Measurements from ENCODE around the gene ROPN1B.
"Not testable (repeated sequence)": the region's sequence is repeated elsewhere in the genome, so short reads cannot be mapped to it uniquely, and the experiment has no call there.

Gene ROPN1B

GRCh38 chr3:125928771-125929545 is 40.0 kb upstream of the ROPN1B start:
- not testable (repeated sequence) for H3K27ac ChIP-seq, H3K79me2 ChIP-seq

GRCh38 chr3:125929765-125930164 is 39.2 kb upstream of the ROPN1B start:
- not testable (repeated sequence) for H3K9ac ChIP-seq; H3K4me3 ChIP-seq (ENCODE audit: low read depth, low read length); H3K4me1 ChIP-seq; H3K27me3 ChIP-seq (ENCODE audit: control insufficient read depth, insufficient read depth, low read length); H2AFZ ChIP-seq; H3K9me3 ChIP-seq (ENCODE audit: control insufficient read depth, low read length); H3K79me2 ChIP-seq; H3K4me2 ChIP-seq (ENCODE audit: low read length); H3K27ac ChIP-seq; H3K36me3 ChIP-seq (ENCODE audit: control insufficient read depth, insufficient read depth, low read length)

More at GRCh38 chr3:125928771-125929545, 40.0 kb upstream of the ROPN1B start:
- peak overlapping the region; percentile 53 for H2AFZ ChIP-seq
- not testable (repeated sequence) for H3K9me3 ChIP-seq (ENCODE audit: control insufficient read depth, low read length); H3K9ac ChIP-seq; H3K27me3 ChIP-seq (ENCODE audit: control insufficient read depth, insufficient read depth, low read length); H3K4me2 ChIP-seq (ENCODE audit: low read length); H3K4me3 ChIP-seq (ENCODE audit: low read depth, low read length); H3K36me3 ChIP-seq (ENCODE audit: control insufficient read depth, insufficient read depth, low read length); H3K4me1 ChIP-seq
- TF ChIP-seq CTCF (IDR thresholded peaks at IDR 0.05), result peak; percentile 49

GRCh38 chr3:125931355-125931880 is 37.6 kb upstream of the ROPN1B start:
- not testable (repeated sequence) for H3K27me3 ChIP-seq (ENCODE audit: control insufficient read depth, insufficient read depth, low read length); H3K79me2 ChIP-seq; H3K27ac ChIP-seq; H3K9me3 ChIP-seq (ENCODE audit: control insufficient read depth, low read length); H3K9ac ChIP-seq; H2AFZ ChIP-seq; H3K4me1 ChIP-seq; H3K36me3 ChIP-seq (ENCODE audit: control insufficient read depth, insufficient read depth, low read length); H3K4me3 ChIP-seq (ENCODE audit: low read depth, low read length); H3K4me2 ChIP-seq (ENCODE audit: low read length)

GRCh38 chr3:125933397-125934173 is 35.4 kb upstream of the ROPN1B start:
- H3K4me1 ChIP-seq; H3K4me2 ChIP-seq (ENCODE audit: low read length); H3K9me3 ChIP-seq (ENCODE audit: control insufficient read depth, low read length); H3K36me3 ChIP-seq (ENCODE audit: control insufficient read depth, insufficient read depth, low read length); H3K4me3 ChIP-seq (ENCODE audit: low read depth, low read length); H3K9ac ChIP-seq; H2AFZ ChIP-seq; H3K27ac ChIP-seq; H3K27me3 ChIP-seq (ENCODE audit: control insufficient read depth, insufficient read depth, low read length); H3K79me2 ChIP-seq: not testable (repeated sequence)

- not testable (repeated sequence) for H3K27ac ChIP-seq; H3K4me3 ChIP-seq (ENCODE audit: low read depth, low read length); H3K9me3 ChIP-seq (ENCODE audit: control insufficient read depth, low read length); H3K4me2 ChIP-seq (ENCODE audit: low read length); H3K79me2 ChIP-seq; H3K36me3 ChIP-seq (ENCODE audit: control insufficient read depth, insufficient read depth, low read length); H3K27me3 ChIP-seq (ENCODE audit: control insufficient read depth, insufficient read depth, low read length); H3K9ac ChIP-seq; H3K4me1 ChIP-seq; H2AFZ ChIP-seq
Observed at GRCh38 chr3:125935252-125935874, 33.6 kb upstream of the ROPN1B start.

- not testable (repeated sequence) for H3K27ac ChIP-seq; H3K79me2 ChIP-seq; H2AFZ ChIP-seq; H3K4me2 ChIP-seq (ENCODE audit: low read length); H3K9ac ChIP-seq; H3K4me1 ChIP-seq; H3K27me3 ChIP-seq (ENCODE audit: control insufficient read depth, insufficient read depth, low read length); H3K9me3 ChIP-seq (ENCODE audit: control insufficient read depth, low read length); H3K36me3 ChIP-seq (ENCODE audit: control insufficient read depth, insufficient read depth, low read length); H3K4me3 ChIP-seq (ENCODE audit: low read depth, low read length)
- peak; percentile 17 for TF ChIP-seq CTCF (IDR thresholded peaks at IDR 0.05)
Observed at GRCh38 chr3:125936210-125936815, 32.7 kb upstream of the ROPN1B start.

GRCh38 chr3:125936891-125937290 is 32.1 kb upstream of the ROPN1B start:
- H3K9me3 ChIP-seq (ENCODE audit: control insufficient read depth, low read length); H3K27me3 ChIP-seq (ENCODE audit: control insufficient read depth, insufficient read depth, low read length); H3K4me1 ChIP-seq; H3K27ac ChIP-seq; H3K36me3 ChIP-seq (ENCODE audit: control insufficient read depth, insufficient read depth, low read length); H2AFZ ChIP-seq; H3K9ac ChIP-seq; H3K4me2 ChIP-seq (ENCODE audit: low read length); H3K79me2 ChIP-seq; H3K4me3 ChIP-seq (ENCODE audit: low read depth, low read length): not testable (repeated sequence)

GRCh38 chr3:125947806-125948205 is 21.2 kb upstream of the ROPN1B start:
- not testable (repeated sequence) for H3K27ac ChIP-seq; H3K36me3 ChIP-seq (ENCODE audit: control insufficient read depth, insufficient read depth, low read length)

More at GRCh38 chr3:125947806-125948205, 21.2 kb upstream of the ROPN1B start:
- not testable (repeated sequence) for H3K4me3 ChIP-seq (ENCODE audit: low read depth, low read length); H3K79me2 ChIP-seq; H2AFZ ChIP-seq; H3K9me3 ChIP-seq (ENCODE audit: control insufficient read depth, low read length); H3K9ac ChIP-seq; H3K4me1 ChIP-seq; H3K27me3 ChIP-seq (ENCODE audit: control insufficient read depth, insufficient read depth, low read length); H3K4me2 ChIP-seq (ENCODE audit: low read length)
